Retina (tissue), 1 donor: ENCODE results near the gene GNG14.
A peak's percentile ranks its signal among the peaks of the same experiment; 100 is the strongest.
"Not testable (repeated sequence)": the region's sequence is repeated elsewhere in the genome, so short reads cannot be mapped to it uniquely, and the experiment has no call there.

Experiments used
- DNase-seq: peaks from one replicate; pipeline ENCODE4 v3.0.0-alpha.2; 2016

Gene GNG14

GRCh38 chr19:12668346-12668745, 19.5 kb upstream of the GNG14 start:
- no peak for DNase-seq

GRCh38 chr19:12668932-12669269, 18.9 kb upstream of the GNG14 start:
- no peak for DNase-seq

- DNase-seq: peak; percentile 97
These were observed 18.3 kb upstream of the GNG14 start for GRCh38 chr19:12669270-12670158.

- DNase-seq: no peak
These were observed 17.5 kb upstream of the GNG14 start for GRCh38 chr19:12670159-12670928.

- no peak for DNase-seq
These were observed 15.1 kb upstream of the GNG14 start for GRCh38 chr19:12672744-12673143.

GRCh38 chr19:12675399-12675798, 12.4 kb upstream of the GNG14 start:
- DNase-seq: no peak

- no peak for DNase-seq
These were observed 11.9 kb upstream of the GNG14 start for GRCh38 chr19:12675940-12676339.

GRCh38 chr19:12676384-12676792, 11.4 kb upstream of the GNG14 start:
- peak; percentile 71 for DNase-seq

- no peak for DNase-seq
These were observed 10.9 kb upstream of the GNG14 start for GRCh38 chr19:12676928-12677327.

- DNase-seq: not testable (repeated sequence)
These were observed 9.8 kb upstream of the GNG14 start for GRCh38 chr19:12678039-12678438.

GRCh38 chr19:12680034-12680433, 7.8 kb upstream of the GNG14 start:
- DNase-seq: no peak

- peak; percentile 97 for DNase-seq
These were observed 6.5 kb upstream of the GNG14 start, which contains the start of gene DHPS for GRCh38 chr19:12681074-12681987. DHPS (minus strand) TSS chr19:12681880; CDS start chr19:12681766, 114 bp downstream.

GRCh38 chr19:12685831-12686230, 2.0 kb upstream of the GNG14 start:
- DNase-seq: no peak

GRCh38 chr19:12689012-12689411, 1.2 kb downstream of the GNG14 start:
- DNase-seq: no peak

- DNase-seq: no peak
These were observed 1.9 kb downstream of the GNG14 start for GRCh38 chr19:12689581-12690216.

- DNase-seq: no peak
These were observed 5.2 kb downstream of the GNG14 start for GRCh38 chr19:12692960-12693359.

GRCh38 chr19:12694641-12695040, 6.8 kb downstream of the GNG14 start:
- no peak for DNase-seq

- no peak for DNase-seq
These were observed 7.3 kb downstream of the GNG14 start for GRCh38 chr19:12695096-12695495.

GRCh38 chr19:12695514-12695913, 7.7 kb downstream of the GNG14 start:
- no peak for DNase-seq

GRCh38 chr19:12695997-12696365, 8.2 kb downstream of the GNG14 start:
- no peak for DNase-seq

GRCh38 chr19:12696366-12697335, 8.9 kb downstream of the GNG14 start, which contains the start of gene FBXW9:
FBXW9 (minus strand) TSS chr19:12696631; CDS start chr19:12696581, 50 bp downstream.
- peak; percentile 97 for DNase-seq
